ENCODE results near the gene MAN1C1.

GRCh38 chr1:25786887-25787759 is 170.5 kb downstream of the MAN1C1 start:
- TF ChIP-seq CTCF (IDR thresholded peaks at IDR 0.05; ENCODE audit: borderline replicate concordance, extremely low read depth, low read length, poor library complexity, severe bottlenecking), result no peak
- no peak for TF ChIP-seq EZH2 (IDR thresholded peaks at IDR 0.05; ENCODE audit: borderline replicate concordance, low read depth, low read length, severe bottlenecking)
